ENCODE results near the gene ECM1. TPM values are rescaled to one million over a fixed set of nuclear protein-coding genes. Genes with fewer than 3 reads are reported as not detected.

The ECM1 gene
- total RNA-seq, 2 donors from 2014 or later: 6.3 to 10.5 TPM

- Histone ChIP-seq H3K9me3 (no peaks in the 10 kb centered on the region), H3K4me1 (peaks cover 8% of the 10 kb centered on the region), H3K27me3 (no peaks in the 10 kb centered on the region), H3K27ac (no peak overlapping the region), H3K9ac (ENCODE audit: low read depth in 2 of 2, low read length in 2 of 2) (no peak overlapping the region), H3K4me3 (no peak overlapping the region), H3K36me3 (no peaks in the 10 kb centered on the region)
- no peak for TF ChIP-seq CTCF (IDR thresholded peaks at IDR 0.05)
- intact Hi-C loops (cut with DNase I): loop anchor here (10.0 kb wide), 1 partner anchor 259 kb away; no protein-coding TSS in a partner anchor
- DNase-seq: no peak
These were observed 47.5 kb downstream of the ECM1 start for GRCh38 chr1:150555198-150555970.

GRCh38 chr1:150555971-150556865 lies 48.3 kb downstream of the ECM1 start:
- Histone ChIP-seq H3K27ac (no peak overlapping the region), H3K9ac (ENCODE audit: low read depth in 2 of 2, low read length in 2 of 2) (no peak overlapping the region), H3K4me1 (peaks cover 12% of the 10 kb centered on the region), H3K36me3 (no peaks in the 10 kb centered on the region), H3K27me3 (no peaks in the 10 kb centered on the region), H3K9me3 (no peaks in the 10 kb centered on the region), H3K4me3 (no peak overlapping the region)
- intact Hi-C loops (cut with DNase I): loop anchor here (10.0 kb wide), 1 partner anchor 259 kb away; no protein-coding TSS in a partner anchor
- TF ChIP-seq CTCF (IDR thresholded peaks at IDR 0.05): no peak
- DNase-seq: no peak

DNA sequence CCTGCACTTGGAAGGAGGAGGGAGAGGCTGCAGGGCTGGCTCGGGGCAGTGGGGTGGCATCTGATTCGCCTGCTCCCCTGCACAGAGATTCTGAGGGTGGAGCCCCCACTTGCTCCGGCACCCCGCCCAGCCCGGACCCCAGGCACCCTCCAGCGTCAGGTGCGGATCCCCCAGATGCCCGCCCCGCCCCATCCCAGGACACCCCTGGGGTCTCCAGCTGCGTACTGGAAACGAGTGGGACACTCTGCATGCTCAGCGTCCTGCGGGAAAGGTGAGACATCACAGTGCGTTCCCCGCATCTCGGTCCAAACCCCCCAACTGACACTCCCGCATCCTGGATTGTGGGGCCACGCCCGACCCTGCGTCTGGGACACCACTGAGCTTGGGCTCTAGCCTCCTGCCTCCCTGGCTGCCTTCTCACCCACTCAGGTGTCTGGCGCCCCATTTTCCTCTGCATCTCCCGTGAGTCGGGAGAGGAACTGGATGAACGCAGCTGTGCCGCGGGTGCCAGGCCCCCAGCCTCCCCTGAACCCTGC lies 49.2 kb downstream of the ECM1 start:
- H3K9me3 ChIP-seq: no peaks in the 10 kb centered on the region
- TF ChIP-seq CTCF (IDR thresholded peaks at IDR 0.05): no peak
- no peak for DNase-seq
- intact Hi-C loops (cut with DNase I): loop anchor here (10.0 kb wide), 1 partner anchor 258 kb away; no protein-coding TSS in a partner anchor
- no peak overlapping the region for H3K9ac ChIP-seq (ENCODE audit: low read depth in 2 of 2, low read length in 2 of 2)
- H3K27me3 ChIP-seq: no peaks in the 10 kb centered on the region
- H3K27ac ChIP-seq: no peak overlapping the region
- no peaks in the 10 kb centered on the region for H3K36me3 ChIP-seq
- H3K4me3 ChIP-seq: no peak overlapping the region
- peaks cover 12% of the 10 kb centered on the region for H3K4me1 ChIP-seq

DNA sequence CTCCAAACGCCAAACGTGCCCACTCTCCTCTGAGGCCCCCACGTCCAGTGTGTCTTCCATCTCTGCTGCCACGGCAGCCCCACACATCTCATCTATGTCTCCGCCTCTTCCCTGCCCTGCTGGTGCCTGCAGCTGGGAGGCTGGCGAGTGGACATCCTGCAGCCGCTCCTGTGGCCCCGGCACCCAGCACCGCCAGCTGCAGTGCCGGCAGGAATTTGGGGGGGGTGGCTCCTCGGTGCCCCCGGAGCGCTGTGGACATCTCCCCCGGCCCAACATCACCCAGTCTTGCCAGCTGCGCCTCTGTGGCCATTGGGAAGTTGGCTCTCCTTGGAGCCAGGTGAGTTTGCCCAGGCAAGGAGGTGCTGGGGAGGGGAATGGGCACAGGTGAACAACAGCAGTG lies 49.9 kb downstream of the ECM1 start:
- Histone ChIP-seq H3K9ac (ENCODE audit: low read depth in 2 of 2, low read length in 2 of 2) (no peak overlapping the region), H3K4me1 (peaks cover 17% of the 10 kb centered on the region), H3K36me3 (no peaks in the 10 kb centered on the region), H3K4me3 (no peak overlapping the region), H3K27ac (no peak overlapping the region), H3K9me3 (no peaks in the 10 kb centered on the region), H3K27me3 (no peaks in the 10 kb centered on the region)
- DNase-seq: no peak
- no peak for TF ChIP-seq CTCF (IDR thresholded peaks at IDR 0.05)
- intact Hi-C loops (cut with DNase I): loop anchor here (2.0 to 10.0 kb wide), 2 partner anchors 93 to 257 kb away; no protein-coding TSS in a partner anchor

DNA sequence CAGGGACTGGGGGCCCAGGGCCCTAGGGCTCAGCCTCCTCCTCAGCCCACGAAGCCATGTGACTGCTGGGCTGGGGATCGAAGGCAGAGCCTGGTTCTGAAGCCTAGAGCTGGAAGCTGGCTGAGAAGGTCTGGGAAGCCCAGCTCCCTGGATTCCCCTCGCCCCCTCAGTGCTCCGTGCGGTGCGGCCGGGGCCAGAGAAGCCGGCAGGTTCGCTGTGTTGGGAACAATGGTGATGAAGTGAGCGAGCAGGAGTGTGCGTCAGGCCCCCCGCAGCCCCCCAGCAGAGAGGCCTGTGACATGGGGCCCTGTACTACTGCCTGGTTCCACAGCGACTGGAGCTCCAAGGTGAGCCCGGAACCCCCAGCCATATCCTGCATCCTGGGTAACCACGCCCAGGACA lies 50.4 kb downstream of the ECM1 start:
- no peak for TF ChIP-seq CTCF (IDR thresholded peaks at IDR 0.05)
- DNase-seq: no peak

More for the DNA sequence above, 50.4 kb downstream of the ECM1 start:
- Histone ChIP-seq H3K9ac (ENCODE audit: low read depth in 2 of 2, low read length in 2 of 2) (no peak overlapping the region), H3K4me3 (no peak overlapping the region), H3K9me3 (no peaks in the 10 kb centered on the region), H3K27ac (no peak overlapping the region), H3K27me3 (no peaks in the 10 kb centered on the region), H3K4me1 (peaks cover 21% of the 10 kb centered on the region), H3K36me3 (no peaks in the 10 kb centered on the region)
- intact Hi-C loops (cut with DNase I): loop anchor here (2.0 to 10.0 kb wide), 2 partner anchors 94 to 256 kb away; no protein-coding TSS in a partner anchor
